Frontal cortex (tissue), 4 donors: ENCODE results near the gene SLC37A1. TPM values are rescaled to one million over a fixed set of nuclear protein-coding genes. Genes with fewer than 3 reads are reported as not detected.

Experiments
- DNase-seq, 2 donors: peaks; one replicate each; pipeline ENCODE4 v3.0.0; 2012; ENCODE audit warnings: low spot score in 2 of 2
- FAIRE-seq: peaks from 2 replicates; lab custom pipeline; 2012; peaks lifted over from hg19 to GRCh38; lab: Jason Lieb, UNC
- total RNA-seq: library from RNA; depleted of rRNA; stranded (reverse); fragments of >200 nt; gene quantifications from one replicate; pipeline ENCODE4 v1.2.3, GENCODE V29; 2014
- donor health status: control.
- donor health status: control.
- donor health status: control.

The SLC37A1 gene
- total RNA-seq, 1 donor from 2014 or later: 32.2 TPM

GRCh38 chr21:42476388-42477331, 37.0 kb upstream of the SLC37A1 start:
- no peak for DNase-seq
- FAIRE-seq: no peak

- FAIRE-seq: no peak
- no peak for DNase-seq
Observed at GRCh38 chr21:42478504-42478903, 35.1 kb upstream of the SLC37A1 start.

GRCh38 chr21:42479582-42479981, 34.1 kb upstream of the SLC37A1 start:
- FAIRE-seq: no peak
- DNase-seq: no peak

- no peak for FAIRE-seq
Observed at GRCh38 chr21:42480736-42481135, 32.9 kb upstream of the SLC37A1 start.

GRCh38 chr21:42481169-42481568, 32.5 kb upstream of the SLC37A1 start:
- FAIRE-seq (no peak), DNase-seq (no peak)

More at GRCh38 chr21:42480736-42481135, 32.9 kb upstream of the SLC37A1 start:
- no peak for DNase-seq

GRCh38 chr21:42484966-42485365, 28.7 kb upstream of the SLC37A1 start:
- FAIRE-seq: no peak

GRCh38 chr21:42486072-42486471, 27.6 kb upstream of the SLC37A1 start:
- DNase-seq: no peak
- FAIRE-seq: no peak

More at GRCh38 chr21:42484966-42485365, 28.7 kb upstream of the SLC37A1 start:
- DNase-seq: no peak

GRCh38 chr21:42486531-42486930, 27.1 kb upstream of the SLC37A1 start:
- FAIRE-seq: no peak

GRCh38 chr21:42489006-42489563, 24.6 kb upstream of the SLC37A1 start:
- no peak for DNase-seq
- no peak for FAIRE-seq

More at GRCh38 chr21:42486531-42486930, 27.1 kb upstream of the SLC37A1 start:
- no peak for DNase-seq

GRCh38 chr21:42489991-42490390, 23.7 kb upstream of the SLC37A1 start:
- no peak for DNase-seq
- no peak for FAIRE-seq

- FAIRE-seq: no peak
Observed at GRCh38 chr21:42490720-42491119, 22.9 kb upstream of the SLC37A1 start.

GRCh38 chr21:42491328-42491727, 22.3 kb upstream of the SLC37A1 start:
- DNase-seq (no peak), FAIRE-seq (no peak)

More at GRCh38 chr21:42490720-42491119, 22.9 kb upstream of the SLC37A1 start:
- no peak for DNase-seq

- DNase-seq (no peak), FAIRE-seq (no peak)
Observed at GRCh38 chr21:42492201-42492600, 21.5 kb upstream of the SLC37A1 start.

GRCh38 chr21:42493109-42494060, 20.3 kb upstream of the SLC37A1 start:
- no peak for FAIRE-seq
- no peak for DNase-seq

GRCh38 chr21:42495027-42495426, 18.6 kb upstream of the SLC37A1 start:
- FAIRE-seq (no peak), DNase-seq (no peak)

- no peak for FAIRE-seq
- no peak for DNase-seq
Observed at GRCh38 chr21:42495765-42496119, 17.9 kb upstream of the SLC37A1 start.

GRCh38 chr21:42496120-42496838, 17.4 kb upstream of the SLC37A1 start, which contains the start of gene RSPH1:
Gene RSPH1 (minus strand): TSS chr21:42496224. CDS start chr21:42496186, 38 bp downstream.
- DNase-seq (peak; percentile 94 to 98), FAIRE-seq (peak; percentile 99)

GRCh38 chr21:42496839-42497202, 16.8 kb upstream of the SLC37A1 start:
- no peak for DNase-seq
- no peak for FAIRE-seq

- no peak for FAIRE-seq
- no peak for DNase-seq
Observed at GRCh38 chr21:42498012-42498411, 15.6 kb upstream of the SLC37A1 start.
